Bronchial epithelial cell (primary cell): Measurements from ENCODE around the gene DKK1. TPM values are rescaled to one million over a fixed set of nuclear protein-coding genes. Genes with fewer than 3 reads are reported as not detected.
"Not testable (repeated sequence)": the region's sequence is repeated elsewhere in the genome, so short reads cannot be mapped to it uniquely, and the experiment has no call there.

Experiments
- DNase-seq: peaks from one replicate; pipeline ENCODE4 v3.0.0-alpha.2; 2010; ENCODE audit warnings: low read depth
- FAIRE-seq: peaks from 2 replicates; lab custom pipeline; 2011; peaks lifted over from hg19 to GRCh38; lab: Jason Lieb, UNC
- H3K27me3 ChIP-seq: 2 replicates; pipeline ENCODE4 v1.5.1; 2011; ENCODE audit warnings: low read length; ENCODE audit not compliant: control insufficient read depth, insufficient read depth
- H3K36me3 ChIP-seq: 2 replicates; pipeline ENCODE4 v1.5.1; 2011; ENCODE audit warnings: low read length; ENCODE audit not compliant: control insufficient read depth, insufficient read depth
- H3K4me3 ChIP-seq: 2 replicates; pipeline ENCODE4 v1.5.1; 2011; ENCODE audit warnings: mild to moderate bottlenecking, low read depth, low read length, control low read depth
- CTCF ChIP-seq: IDR thresholded peaks from 2 replicates; pipeline ENCODE4 v1.5.1; 2011; ENCODE audit warnings: mild to moderate bottlenecking, moderate library complexity, low read length, control low read depth, inconsistent platforms; ENCODE audit not compliant: insufficient read depth, severe bottlenecking
- total RNA-seq: library from RNA; depleted of rRNA; stranded (reverse); fragments of >200 nt; gene quantifications from 2 replicates; pipeline ENCODE4 v1.2.1, GENCODE V29; 2014

Gene DKK1
- total RNA-seq, 1 donor from 2014 or later, result 43.7 TPM

GRCh38 chr10:52357971-52358370, 43.9 kb downstream of the DKK1 start:
- H3K4me3 ChIP-seq, result no peak overlapping the region
- no peaks in the 10 kb centered on the region for H3K36me3 ChIP-seq
- FAIRE-seq, result no peak
- H3K27me3 ChIP-seq, result no peaks in the 10 kb centered on the region
- TF ChIP-seq CTCF, result no peak
- DNase-seq, result no peak

- Histone ChIP-seq H3K4me3 (no peak overlapping the region), H3K36me3 (no peaks in the 10 kb centered on the region), H3K27me3 (no peaks in the 10 kb centered on the region)
- no peak for TF ChIP-seq CTCF
- DNase-seq, result no peak
- no peak for FAIRE-seq
These were observed 45.4 kb downstream of the DKK1 start for GRCh38 chr10:52359441-52359840.

- H3K27me3 ChIP-seq, H3K4me3 ChIP-seq, H3K36me3 ChIP-seq, FAIRE-seq, DNase-seq: not testable (repeated sequence)
These were observed 51.7 kb downstream of the DKK1 start for GRCh38 chr10:52365547-52366432.
